ENCODE results near the gene CCDC51.
A peak's percentile ranks its signal among the peaks of the same experiment; 100 is the strongest.

Gene CCDC51

GRCh38 chr3:48460517-48460902 is 20.6 kb upstream of the CCDC51 start:
- Mint-ChIP-seq H3K9me3 (no peaks in the 10 kb centered on the region), H3K4me1 (peaks cover 15% of the 10 kb centered on the region), H3K4me3 (no peak overlapping the region), H3K27ac (no peak overlapping the region), H3K27me3 (no peaks in the 10 kb centered on the region), H3K36me3 (peaks cover 23% of the 10 kb centered on the region)
- peak; percentile 15 for DNase-seq
- CTCF ChIA-PET, result interaction anchor here (1.0 kb wide), 1 partner anchor 48 kb away, joined by 3 read pairs; no protein-coding TSS in a partner anchor

GRCh38 chr3:48459773-48460516 is 20.0 kb upstream of the CCDC51 start:
- no peaks in the 10 kb centered on the region for H3K27me3 Mint-ChIP-seq
- H3K36me3 Mint-ChIP-seq, result peaks cover 25% of the 10 kb centered on the region
- no peak for DNase-seq
- CTCF ChIA-PET, result no interaction called here
- H3K27ac Mint-ChIP-seq, result no peak overlapping the region
- H3K4me1 Mint-ChIP-seq, result peaks cover 10% of the 10 kb centered on the region
- H3K9me3 Mint-ChIP-seq, result no peaks in the 10 kb centered on the region
- H3K4me3 Mint-ChIP-seq, result no peak overlapping the region

- CTCF ChIA-PET, result interaction anchor here (1.6 to 3.9 kb wide), 3 partner anchors 23 to 48 kb away, joined by 4 to 22 read pairs (median 9); no protein-coding TSS in a partner anchor
- Mint-ChIP-seq H3K27ac (no peak overlapping the region), H3K36me3 (peaks cover 30% of the 10 kb centered on the region), H3K4me1 (peaks cover 10% of the 10 kb centered on the region), H3K9me3 (no peaks in the 10 kb centered on the region), H3K27me3 (no peaks in the 10 kb centered on the region), H3K4me3 (no peak overlapping the region)
- DNase-seq, result peak; percentile 8
Measured at GRCh38 chr3:48459331-48459730, 19.4 kb upstream of the CCDC51 start.

- Mint-ChIP-seq H3K27me3 (no peaks in the 10 kb centered on the region), H3K36me3 (peaks cover 48% of the 10 kb centered on the region)
- CTCF ChIA-PET, result interaction anchor here (3.9 kb wide), 1 partner anchor 21 kb away, joined by 22 read pairs; no protein-coding TSS in a partner anchor
Measured at GRCh38 chr3:48456456-48456855, 16.5 kb upstream of the CCDC51 start.

GRCh38 chr3:48451270-48451669 is 11.4 kb upstream of the CCDC51 start:
- Mint-ChIP-seq H3K36me3 (peaks cover 44% of the 10 kb centered on the region), H3K9me3 (no peaks in the 10 kb centered on the region), H3K27me3 (no peaks in the 10 kb centered on the region), H3K4me3 (no peak overlapping the region), H3K27ac (no peak overlapping the region), H3K4me1 (peaks cover 26% of the 10 kb centered on the region)
- CTCF ChIA-PET, result interaction anchor here (1.1 to 2.8 kb wide), 3 partner anchors 13 to 102 kb away, joined by 3 to 16 read pairs (median 4); no protein-coding TSS in a partner anchor
- no peak for DNase-seq

More at GRCh38 chr3:48456456-48456855, 16.5 kb upstream of the CCDC51 start:
- Mint-ChIP-seq H3K27ac (no peak overlapping the region), H3K9me3 (no peaks in the 10 kb centered on the region), H3K4me1 (peaks cover 10% of the 10 kb centered on the region), H3K4me3 (no peak overlapping the region)
- peak; percentile 7 for DNase-seq

GRCh38 chr3:48446425-48447193 is 6.7 kb upstream of the CCDC51 start, which contains the start of gene ATRIP:
Gene ATRIP (plus strand): TSS chr3:48446737. CDS start chr3:48446846, 109 bp downstream.
- H3K4me3 Mint-ChIP-seq, result peak within 1 kb of the TSS; percentile 88
- H3K36me3 Mint-ChIP-seq, result peaks cover 44% of the 10 kb centered on the region
- H3K27ac Mint-ChIP-seq, result peak within 1 kb of the TSS; percentile 89
- H3K9me3 Mint-ChIP-seq, result no peaks in the 10 kb centered on the region
- no peaks in the 10 kb centered on the region for H3K27me3 Mint-ChIP-seq
- CTCF ChIA-PET, result interaction anchor here (0.8 to 4.5 kb wide), 7 partner anchors 10 to 112 kb away, joined by 3 to 47 read pairs (median 4); no protein-coding TSS in a partner anchor
- H3K4me1 Mint-ChIP-seq, result peaks cover 51% of the 10 kb centered on the region
- DNase-seq, result peak; percentile 92

- DNase-seq, result peak; percentile 19
- CTCF ChIA-PET, result interaction anchor here (0.8 to 4.5 kb wide), 8 partner anchors 10 to 112 kb away, joined by 3 to 47 read pairs (median 4); no protein-coding TSS in a partner anchor
- Mint-ChIP-seq H3K27me3 (no peaks in the 10 kb centered on the region), H3K36me3 (peaks cover 46% of the 10 kb centered on the region), H3K27ac (peak overlapping the region; percentile 89), H3K4me3 (peak overlapping the region; percentile 88), H3K9me3 (no peaks in the 10 kb centered on the region), H3K4me1 (peaks cover 57% of the 10 kb centered on the region)
Measured at GRCh38 chr3:48446043-48446424, 6.1 kb upstream of the CCDC51 start.

- H3K36me3 Mint-ChIP-seq, result peaks cover 51% of the 10 kb centered on the region
- H3K27ac Mint-ChIP-seq, result peak overlapping the region; percentile 89
- DNase-seq, result no peak
- H3K9me3 Mint-ChIP-seq, result no peaks in the 10 kb centered on the region
- no peaks in the 10 kb centered on the region for H3K27me3 Mint-ChIP-seq
- peaks cover 61% of the 10 kb centered on the region for H3K4me1 Mint-ChIP-seq
- H3K4me3 Mint-ChIP-seq, result peak overlapping the region; percentile 88
- CTCF ChIA-PET, result interaction anchor here (1.1 to 4.5 kb wide), 7 partner anchors 9 to 113 kb away, joined by 3 to 47 read pairs (median 4); no protein-coding TSS in a partner anchor
Measured at GRCh38 chr3:48445277-48445882, 5.5 kb upstream of the CCDC51 start.

- DNase-seq, result peak; percentile 8
- peak overlapping the region; percentile 85 for H3K4me3 Mint-ChIP-seq
- peaks cover 36% of the 10 kb centered on the region for H3K36me3 Mint-ChIP-seq
- H3K27me3 Mint-ChIP-seq, result no peaks in the 10 kb centered on the region
- CTCF ChIA-PET, result interaction anchor here (0.7 kb wide), 1 partner anchor 248 kb away, joined by 3 read pairs; no protein-coding TSS in a partner anchor
- H3K9me3 Mint-ChIP-seq, result no peaks in the 10 kb centered on the region
- H3K4me1 Mint-ChIP-seq, result peaks cover 65% of the 10 kb centered on the region
- peak overlapping the region; percentile 91 for H3K27ac Mint-ChIP-seq
Measured at GRCh38 chr3:48441940-48442339, 2.0 kb upstream of the CCDC51 start.

GRCh38 chr3:48440590-48440958 is 655 bp upstream of the CCDC51 start:
- Mint-ChIP-seq H3K4me1 (peaks cover 54% of the 10 kb centered on the region), H3K4me3 (peak overlapping the region; percentile 85), H3K27ac (peak overlapping the region; percentile 91), H3K27me3 (no peaks in the 10 kb centered on the region), H3K9me3 (no peaks in the 10 kb centered on the region), H3K36me3 (peaks cover 32% of the 10 kb centered on the region)
- CTCF ChIA-PET, result interaction anchor here (0.8 to 7.9 kb wide), 5 partner anchors 38 to 167 kb away, joined by 4 to 91 read pairs (median 5); no protein-coding TSS in a partner anchor
- no peak for DNase-seq

GRCh38 chr3:48437812-48438211 is 2.1 kb downstream of the CCDC51 start:
- Mint-ChIP-seq H3K27me3 (no peaks in the 10 kb centered on the region), H3K4me1 (peaks cover 57% of the 10 kb centered on the region), H3K36me3 (peaks cover 22% of the 10 kb centered on the region), H3K4me3 (no peak overlapping the region), H3K9me3 (no peaks in the 10 kb centered on the region), H3K27ac (no peak overlapping the region)
- CTCF ChIA-PET, result interaction anchor here (1.3 to 7.9 kb wide), 7 partner anchors 9 to 245 kb away, joined by 3 to 170 read pairs (median 54); partner anchors contain the start of gene ATRIP
- DNase-seq, result no peak

GRCh38 chr3:48436855-48437254 is 3.1 kb downstream of the CCDC51 start:
- peaks cover 50% of the 10 kb centered on the region for H3K4me1 Mint-ChIP-seq
- DNase-seq, result peak; percentile 16
- no peak overlapping the region for H3K4me3 Mint-ChIP-seq
- no peaks in the 10 kb centered on the region for H3K9me3 Mint-ChIP-seq
- peaks cover 15% of the 10 kb centered on the region for H3K36me3 Mint-ChIP-seq
- CTCF ChIA-PET, result interaction anchor here (0.8 to 7.9 kb wide), 43 partner anchors 10 to 249 kb away, joined by 3 to 170 read pairs (median 8); partner anchors contain the start of genes ATRIP, CDC25A, FBXW12 and NCKIPSD
- H3K27me3 Mint-ChIP-seq, result no peaks in the 10 kb centered on the region
- no peak overlapping the region for H3K27ac Mint-ChIP-seq

- Mint-ChIP-seq H3K36me3 (peaks cover 15% of the 10 kb centered on the region), H3K9me3 (no peaks in the 10 kb centered on the region), H3K4me3 (no peak overlapping the region), H3K4me1 (peaks cover 45% of the 10 kb centered on the region), H3K27ac (no peak overlapping the region), H3K27me3 (no peaks in the 10 kb centered on the region)
- CTCF ChIA-PET, result interaction anchor here (0.6 to 7.9 kb wide), 72 partner anchors 7 to 348 kb away, joined by 3 to 170 read pairs (median 6); partner anchors contain the start of genes ATRIP, CDC25A, FBXW12 and NCKIPSD
- no peak for DNase-seq
Measured at GRCh38 chr3:48436477-48436787, 3.5 kb downstream of the CCDC51 start.
